HT-29 (cell line): ENCODE data around the gene WDR33. TPM values are rescaled to one million over a fixed set of nuclear protein-coding genes. Genes with fewer than 3 reads are reported as not detected.
"Not testable (repeated sequence)": the region's sequence is repeated elsewhere in the genome, so short reads cannot be mapped to it uniquely, and the experiment has no call there.

ENCODE experiments used
- DNase-seq: peaks from one replicate; pipeline ENCODE4 v3.0.0-alpha.2; 2015; ENCODE audit warnings: low spot score
- total RNA-seq: library from RNA; depleted of rRNA; stranded (reverse); fragments of >200 nt; shearing (Covaris generic); gene quantifications from 2 replicates; pipeline ENCODE4 v1.2.3, GENCODE V29; 2014; rRNA removed

WDR33 gene
- 23.4 and 26.0 TPM in 2 replicates for total RNA-seq

DNA sequence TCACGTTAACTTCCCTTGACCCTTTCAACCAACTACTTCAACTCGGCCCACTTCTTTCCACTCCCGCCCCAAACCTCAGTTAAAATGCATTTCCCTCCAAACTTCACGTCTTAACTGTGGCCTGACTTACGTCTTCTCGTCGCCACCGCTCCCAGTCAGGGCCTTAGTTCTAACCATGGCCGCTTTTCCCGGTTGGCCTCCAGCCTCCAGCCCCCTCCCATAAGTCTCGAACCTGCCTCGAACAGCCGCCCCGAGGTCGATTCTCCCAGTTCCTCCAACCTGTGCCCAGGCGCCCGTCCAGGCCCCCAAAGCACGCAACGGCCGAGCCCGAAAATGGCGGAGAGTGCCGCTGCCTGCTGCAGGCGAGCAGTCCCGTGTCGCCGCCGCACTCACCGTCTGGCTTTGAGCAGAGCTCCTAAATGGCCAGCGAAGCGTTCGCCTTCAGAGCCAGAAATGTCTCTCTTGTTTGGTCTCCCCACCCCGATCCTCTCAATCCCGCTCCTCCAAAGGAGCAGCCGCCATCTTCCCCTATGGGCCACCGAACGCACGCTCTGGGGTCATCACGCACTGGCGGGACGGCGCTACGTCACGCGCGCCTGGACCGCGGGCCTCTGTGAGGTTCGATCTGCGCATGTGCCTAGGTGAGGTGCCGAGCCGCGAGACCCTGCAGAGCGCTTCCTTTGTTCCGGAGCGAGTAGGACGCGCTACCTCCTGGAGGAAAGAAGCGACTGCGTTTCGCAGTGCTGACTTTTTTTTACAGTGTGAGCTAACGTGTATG, at the start of gene WDR33:
TSS of gene WDR33 (minus strand) at position 553 of the 778 bp plus-strand sequence. CDS start 40,190 bp downstream, outside the sequence.
- DNase-seq, result peak; percentile 94

DNA sequence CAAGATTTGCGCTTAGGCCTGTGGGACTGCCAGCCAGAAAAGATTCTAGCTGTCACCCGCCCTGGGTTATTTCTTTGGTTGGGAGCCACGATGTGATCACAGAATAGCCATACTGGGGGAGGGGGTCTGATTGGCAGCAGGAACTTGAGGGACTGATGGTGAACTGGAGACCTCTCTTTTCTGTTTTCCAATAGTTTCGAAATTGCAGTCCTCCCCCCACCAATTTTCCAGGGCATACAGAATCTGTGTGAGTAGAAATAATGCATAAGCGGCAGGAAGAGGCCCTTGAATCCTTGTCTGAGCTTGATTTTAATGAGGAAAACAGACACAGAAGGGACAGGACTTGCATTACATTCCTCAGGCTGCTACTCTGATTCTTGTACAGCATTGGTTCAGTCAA, 49.2 kb upstream of the WDR33 start:
- no peak for DNase-seq

DNA sequence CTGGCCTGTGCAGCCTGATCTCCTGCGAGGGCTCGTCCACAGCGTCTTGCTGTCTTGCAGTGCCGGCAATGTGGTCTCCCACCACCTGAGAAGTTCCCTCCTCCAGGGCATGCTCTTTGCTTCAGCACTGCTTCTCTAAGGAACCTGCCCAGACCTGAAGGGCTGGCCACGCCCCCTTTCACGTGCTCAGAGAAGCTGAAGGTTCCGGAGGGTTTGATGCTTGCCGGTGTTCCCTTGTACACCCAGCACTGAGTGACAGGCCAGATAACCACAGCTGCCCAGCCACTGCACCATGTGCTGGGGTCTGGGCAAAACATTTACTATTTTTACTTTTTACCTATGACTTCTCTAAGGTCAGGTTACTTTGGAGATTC, 48.7 kb upstream of the WDR33 start:
- DNase-seq, result peak; percentile 83

DNA sequence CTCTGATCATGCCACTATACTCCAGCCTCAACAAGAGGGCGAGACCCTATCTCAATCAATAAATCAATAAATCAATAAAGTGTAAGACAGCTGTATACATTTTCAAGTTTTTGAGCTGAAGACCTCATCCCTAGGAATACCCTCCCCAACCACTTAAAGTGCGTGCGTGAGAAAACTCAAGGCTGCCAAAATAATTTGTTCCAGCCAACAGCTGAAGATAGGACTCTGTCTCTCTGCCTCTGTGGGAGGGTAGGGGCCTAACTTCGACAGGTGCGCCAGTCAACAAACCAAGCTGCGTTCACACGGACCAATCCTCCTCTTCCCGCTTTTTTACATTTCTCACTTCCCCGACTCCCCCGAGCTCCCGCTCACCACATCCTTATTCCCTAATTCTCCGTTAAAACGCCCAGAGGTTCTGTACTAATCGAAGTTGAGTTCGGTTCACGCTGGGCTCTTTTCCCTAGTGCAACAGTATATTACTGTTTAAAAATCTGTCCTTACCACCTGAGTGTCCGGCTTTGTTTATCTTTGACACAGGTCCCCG, 46.4 kb upstream of the WDR33 start:
- DNase-seq, result peak; percentile 41

- no peak for DNase-seq
Observed at GRCh38 chr2:127853671-127854070, 42.7 kb upstream of the WDR33 start.

DNA sequence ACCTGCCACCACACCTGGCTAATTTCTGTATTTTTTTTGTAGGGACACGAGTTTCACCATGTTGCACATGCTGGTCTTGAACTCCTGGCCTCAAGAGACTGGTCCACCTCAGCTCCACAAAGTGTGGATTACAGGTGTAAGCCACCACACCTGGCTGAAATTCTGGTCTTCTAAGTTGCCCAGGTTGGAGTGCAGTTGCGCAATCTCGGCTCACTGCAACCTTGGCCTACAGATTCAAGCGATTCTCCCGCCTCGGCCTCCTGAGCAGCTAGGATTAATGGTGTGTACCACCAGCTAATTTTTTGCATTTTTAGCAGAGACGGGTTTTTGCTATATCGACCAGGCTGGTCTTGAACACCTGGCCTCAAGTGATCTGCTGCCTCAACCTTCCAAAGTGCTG, 41.4 kb upstream of the WDR33 start:
- no peak for DNase-seq

- no peak for DNase-seq
Observed at GRCh38 chr2:127847931-127848330, 37.0 kb upstream of the WDR33 start.

GRCh38 chr2:127844973-127845372, 34.0 kb upstream of the WDR33 start:
- no peak for DNase-seq

GRCh38 chr2:127843677-127844076, 32.7 kb upstream of the WDR33 start:
- no peak for DNase-seq

DNA sequence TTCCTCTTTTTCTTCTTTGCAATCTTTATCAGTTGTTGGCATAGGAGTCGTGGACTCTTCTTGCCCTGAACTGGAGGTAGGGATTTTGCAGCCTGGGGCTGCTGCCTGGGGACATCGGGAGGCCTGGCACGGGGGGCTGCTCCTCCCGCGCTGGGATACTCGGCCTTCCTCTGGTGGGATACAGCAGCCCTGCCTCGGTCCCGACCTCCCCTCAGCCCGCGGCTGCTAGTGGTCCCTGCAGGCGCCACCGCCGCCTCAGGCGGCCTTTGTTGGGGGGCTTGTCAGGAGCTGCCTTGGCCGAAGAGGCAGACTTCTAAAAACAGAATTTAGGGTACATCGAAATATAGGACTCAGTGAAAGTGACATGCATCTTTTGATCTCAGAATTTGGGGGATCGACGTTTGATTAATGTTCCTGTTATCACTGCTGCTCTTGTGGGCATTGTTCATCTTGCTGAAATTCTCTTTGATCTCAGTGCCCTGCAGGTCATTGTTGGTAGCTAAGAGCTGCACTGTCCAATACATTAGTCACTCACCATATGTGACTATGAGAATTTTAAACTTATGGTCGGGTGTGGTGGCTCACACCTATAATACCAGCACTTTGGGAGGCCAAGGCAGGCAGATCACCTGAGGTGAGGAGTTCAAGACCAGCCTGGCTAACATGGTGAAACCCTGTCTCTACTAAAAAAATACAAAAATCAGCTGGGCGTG, 30.7 kb upstream of the WDR33 start:
- no peak for DNase-seq

GRCh38 chr2:127840893-127841292, 29.9 kb upstream of the WDR33 start:
- DNase-seq, result no peak

- DNase-seq, result no peak
Observed at GRCh38 chr2:127834951-127835350, 24.0 kb upstream of the WDR33 start.

GRCh38 chr2:127829845-127830246, 18.9 kb upstream of the WDR33 start:
- no peak for DNase-seq

DNA sequence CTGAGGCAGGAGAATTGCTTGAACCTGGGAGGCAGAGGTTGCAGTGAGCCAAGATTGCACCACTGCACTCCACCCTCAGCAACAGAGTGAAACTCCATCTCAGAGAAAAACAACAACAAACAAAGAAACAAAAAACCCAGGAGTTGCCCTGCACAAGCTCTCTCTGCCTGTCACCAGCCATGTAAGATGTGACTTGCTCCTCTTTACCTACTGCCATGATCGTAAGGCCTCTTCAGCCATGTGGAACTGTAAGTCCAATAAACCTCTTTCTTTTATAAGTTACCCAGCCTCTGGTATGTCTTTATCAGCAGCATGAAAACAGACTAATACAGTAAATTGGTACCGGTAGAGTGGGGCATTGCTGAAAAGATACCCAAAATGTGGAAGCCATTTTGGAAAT, 15.7 kb upstream of the WDR33 start:
- DNase-seq, result not testable (repeated sequence)

DNA sequence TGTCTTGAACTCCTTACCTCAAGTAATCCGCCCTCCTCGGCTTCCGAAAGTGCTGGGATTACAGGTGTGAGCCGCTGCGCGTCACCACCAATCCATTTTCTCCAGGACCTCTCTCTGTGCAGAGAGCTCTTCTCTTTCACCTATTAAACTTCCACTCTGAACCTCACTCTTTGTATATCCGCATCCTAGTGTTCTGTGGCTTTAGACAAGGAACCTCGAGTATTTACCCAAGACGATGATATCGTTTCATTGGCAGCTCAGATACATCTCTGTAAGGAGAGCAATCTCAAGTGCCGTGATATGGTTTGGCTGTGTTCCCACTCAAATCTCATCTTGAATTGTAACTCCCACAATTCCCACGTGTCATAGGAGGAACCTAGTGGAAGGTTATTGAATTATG, 15.1 kb upstream of the WDR33 start:
- DNase-seq, result no peak

GRCh38 chr2:127820080-127820668, 9.2 kb upstream of the WDR33 start:
- DNase-seq, result no peak

DNA sequence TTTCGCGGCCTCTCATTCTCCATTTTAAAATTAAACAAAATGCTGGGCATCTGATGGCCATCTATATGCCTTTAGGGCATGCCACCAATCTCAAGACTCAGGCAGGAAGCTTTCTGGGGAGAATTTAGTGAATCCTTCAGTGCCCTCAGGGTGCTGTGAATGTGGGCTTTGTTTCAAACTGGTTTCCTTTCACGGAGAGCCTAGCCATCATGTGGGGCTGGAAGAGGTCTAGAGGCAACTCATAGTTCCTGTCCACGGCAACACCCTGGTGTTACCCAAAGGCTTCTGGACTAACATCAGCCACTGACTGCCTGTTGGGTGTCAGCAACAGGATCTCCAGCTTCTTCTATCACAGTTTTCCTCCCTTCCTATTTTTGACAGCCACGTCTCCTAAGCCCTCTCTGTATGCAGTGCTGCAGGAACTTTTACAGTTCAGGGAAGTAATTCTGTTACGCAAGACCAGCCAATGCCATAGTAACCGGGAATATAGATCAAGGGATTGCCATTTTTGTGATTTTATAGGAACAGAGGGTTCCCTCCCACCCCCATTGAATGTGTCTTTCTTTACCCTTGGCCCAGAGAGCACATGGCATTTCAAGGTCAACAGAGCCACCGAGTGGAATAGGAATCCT, 7.9 kb upstream of the WDR33 start:
- no peak for DNase-seq

GRCh38 chr2:127818241-127818640, 7.3 kb upstream of the WDR33 start:
- no peak for DNase-seq

DNA sequence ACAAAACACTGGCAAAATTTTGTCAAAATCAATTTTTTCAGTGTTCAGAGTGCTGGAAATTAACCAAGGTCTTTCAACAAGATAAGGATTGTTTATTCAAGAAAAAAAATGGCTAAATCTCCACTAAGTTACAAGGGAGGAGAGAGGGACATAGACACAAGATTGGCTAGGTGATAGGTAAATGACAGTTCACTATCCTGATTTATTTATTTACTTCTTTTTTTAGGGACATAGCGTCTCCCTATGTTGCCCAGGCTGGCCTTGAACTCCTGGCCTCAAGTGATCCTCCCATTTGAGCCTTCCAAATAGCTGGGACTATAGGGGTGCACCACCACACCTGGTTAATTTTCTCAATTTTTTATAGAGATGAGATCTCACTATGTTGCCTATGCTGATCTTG, 3.7 kb upstream of the WDR33 start:
- DNase-seq, result no peak

- DNase-seq, result not testable (repeated sequence)
Observed at GRCh38 chr2:127812441-127812840, 1.5 kb upstream of the WDR33 start.

DNA sequence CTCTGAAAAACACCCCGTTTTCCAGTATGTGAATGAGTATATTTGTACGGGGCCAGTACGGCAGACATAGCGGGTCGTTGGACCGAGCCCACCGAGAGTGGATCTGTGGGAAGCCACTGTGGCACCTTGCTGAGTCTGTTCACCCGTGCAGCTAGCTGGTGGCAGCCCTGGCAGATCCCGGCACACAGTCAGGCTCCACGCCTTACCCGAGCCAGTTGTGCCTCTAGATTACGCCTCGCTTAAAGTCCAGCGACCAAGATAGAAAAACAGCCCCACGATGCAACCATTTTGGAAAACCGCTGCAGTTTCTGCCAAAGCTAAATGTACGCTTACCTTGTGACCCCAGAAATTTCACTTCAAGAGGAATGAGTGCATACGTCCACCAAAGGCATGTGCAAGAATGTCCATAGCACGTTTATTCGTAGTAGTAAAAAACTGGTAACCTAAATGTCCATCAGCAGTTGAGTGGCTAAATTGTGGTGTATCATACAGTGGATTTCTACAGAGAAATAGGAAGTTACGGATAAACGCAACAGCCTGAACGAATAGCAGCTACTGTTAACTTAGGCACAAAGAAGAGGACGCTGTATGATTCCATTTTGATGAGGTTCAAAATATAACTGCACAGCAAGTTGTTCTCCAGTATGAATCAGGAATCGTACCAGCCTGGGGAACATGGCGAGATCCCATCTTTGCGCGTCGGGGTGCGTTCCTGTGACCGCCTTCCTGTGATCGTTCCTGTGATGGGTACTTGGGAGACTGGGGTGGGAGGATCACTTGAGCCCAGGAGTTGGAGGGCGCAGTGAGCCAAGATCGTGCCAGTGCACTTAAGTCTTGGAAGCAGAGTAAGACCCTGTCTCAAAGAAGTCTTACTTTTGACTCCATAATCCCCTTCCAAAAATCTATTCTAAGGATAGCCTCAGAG, 688 bp upstream of the WDR33 start:
- no peak for DNase-seq
